ENCODE measurements around the gene AIFM3.
"Not testable (repeated sequence)": the region's sequence is repeated elsewhere in the genome, so short reads cannot be mapped to it uniquely, and the experiment has no call there.

Gene AIFM3

GRCh38 chr22:20992056-20992442 is 25.0 kb downstream of the AIFM3 start:
- no peak for DNase-seq

DNA sequence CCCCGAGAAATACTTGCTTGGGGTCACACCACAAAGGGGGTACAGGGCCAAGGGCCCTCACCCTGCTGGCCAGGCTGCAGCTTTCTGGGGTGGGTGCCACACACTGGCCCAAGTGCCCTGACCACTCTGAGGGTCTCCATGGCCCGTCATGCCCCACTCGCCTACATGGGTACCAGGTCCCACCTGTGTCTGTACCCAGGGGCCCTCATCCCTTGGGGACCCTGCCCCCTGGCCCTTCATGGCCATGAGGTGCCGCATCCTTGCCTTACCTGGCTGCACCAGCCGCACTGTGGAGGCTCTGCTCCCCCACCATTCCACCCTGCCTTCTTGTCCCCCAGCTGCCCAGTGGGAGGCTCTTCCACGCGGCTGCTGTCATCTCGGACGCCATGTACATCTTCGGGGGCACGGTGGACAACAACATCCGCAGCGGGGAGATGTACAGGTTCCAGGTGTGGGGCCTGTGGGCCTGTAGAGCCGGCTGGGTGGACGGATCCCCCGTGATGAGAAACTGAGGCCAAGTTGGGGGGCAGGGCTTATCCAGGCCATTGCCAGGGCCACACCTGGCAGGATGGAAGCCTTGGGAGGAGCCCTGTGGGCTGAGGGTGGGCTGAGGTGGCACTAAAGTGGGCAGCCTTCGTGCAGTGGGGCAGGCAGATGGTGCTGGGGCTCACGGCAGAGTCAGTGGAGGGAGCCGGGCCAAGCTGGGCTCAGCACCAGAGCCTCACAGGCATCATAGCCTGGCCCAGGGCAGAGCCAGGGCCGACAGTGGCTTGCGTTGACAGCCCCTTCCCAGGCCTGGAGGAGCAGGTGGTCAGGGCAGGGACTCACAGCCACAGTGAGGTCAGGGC is 25.6 kb downstream of the AIFM3 start:
- DNase-seq = no peak

- DNase-seq = no peak
Observed at GRCh38 chr22:20993304-20994127, 26.5 kb downstream of the AIFM3 start.

- DNase-seq = no peak
Observed at GRCh38 chr22:20994128-20994901, 27.3 kb downstream of the AIFM3 start.

DNA sequence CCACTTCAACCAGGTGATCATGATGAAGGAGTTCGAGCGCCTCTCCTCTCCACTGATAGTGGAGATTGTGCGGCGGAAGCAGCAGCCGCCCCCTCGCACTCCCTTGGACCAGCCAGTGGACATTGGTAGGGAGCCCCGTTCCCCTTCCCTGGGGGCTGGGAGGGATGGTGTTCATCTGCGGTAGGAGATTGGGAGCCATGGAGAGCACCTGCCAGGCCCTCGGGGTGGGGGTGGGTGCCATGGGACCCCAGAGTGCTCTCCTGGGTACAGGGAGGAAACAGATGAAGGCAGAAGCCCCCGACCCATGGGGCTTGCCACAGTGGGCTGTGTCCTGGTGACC is 27.8 kb downstream of the AIFM3 start:
- DNase-seq = no peak

DNA sequence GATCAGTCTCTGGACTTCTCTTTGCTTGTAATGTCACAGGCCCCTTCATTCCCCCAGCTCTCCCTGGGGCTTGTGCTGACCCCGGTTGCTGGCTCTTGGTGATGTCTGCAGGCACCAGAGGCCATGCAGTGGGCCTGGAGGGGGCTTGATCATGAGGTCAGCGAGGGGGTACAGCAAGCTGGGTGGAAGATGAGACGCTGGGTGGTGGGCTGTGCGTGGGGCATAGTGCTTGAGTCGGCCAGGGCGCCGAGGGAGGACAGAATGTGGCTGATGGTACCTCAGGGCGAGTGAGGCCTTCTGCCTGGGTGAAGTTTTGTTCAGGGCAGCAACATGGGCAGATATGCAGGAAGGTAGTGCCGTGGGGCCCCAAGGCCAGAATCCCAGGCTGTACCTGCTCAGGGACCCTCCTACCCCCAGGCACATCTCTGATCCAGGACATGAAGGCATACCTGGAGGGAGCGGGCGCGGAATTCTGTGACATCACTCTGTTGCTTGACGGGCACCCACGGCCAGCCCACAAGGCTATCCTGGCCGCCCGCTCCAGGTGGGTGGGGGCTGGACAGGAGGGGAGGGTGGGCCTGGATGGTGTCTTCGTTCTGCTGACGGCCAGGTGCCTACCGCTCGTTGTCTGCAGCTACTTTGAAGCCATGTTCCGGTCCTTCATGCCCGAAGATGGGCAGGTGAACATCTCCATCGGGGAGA is 28.4 kb downstream of the AIFM3 start:
- no peak for DNase-seq

GRCh38 chr22:20996031-20996410 is 29.0 kb downstream of the AIFM3 start:
- DNase-seq = no peak

- DNase-seq = no peak
Observed at GRCh38 chr22:20996598-20997535, 29.8 kb downstream of the AIFM3 start.

DNA sequence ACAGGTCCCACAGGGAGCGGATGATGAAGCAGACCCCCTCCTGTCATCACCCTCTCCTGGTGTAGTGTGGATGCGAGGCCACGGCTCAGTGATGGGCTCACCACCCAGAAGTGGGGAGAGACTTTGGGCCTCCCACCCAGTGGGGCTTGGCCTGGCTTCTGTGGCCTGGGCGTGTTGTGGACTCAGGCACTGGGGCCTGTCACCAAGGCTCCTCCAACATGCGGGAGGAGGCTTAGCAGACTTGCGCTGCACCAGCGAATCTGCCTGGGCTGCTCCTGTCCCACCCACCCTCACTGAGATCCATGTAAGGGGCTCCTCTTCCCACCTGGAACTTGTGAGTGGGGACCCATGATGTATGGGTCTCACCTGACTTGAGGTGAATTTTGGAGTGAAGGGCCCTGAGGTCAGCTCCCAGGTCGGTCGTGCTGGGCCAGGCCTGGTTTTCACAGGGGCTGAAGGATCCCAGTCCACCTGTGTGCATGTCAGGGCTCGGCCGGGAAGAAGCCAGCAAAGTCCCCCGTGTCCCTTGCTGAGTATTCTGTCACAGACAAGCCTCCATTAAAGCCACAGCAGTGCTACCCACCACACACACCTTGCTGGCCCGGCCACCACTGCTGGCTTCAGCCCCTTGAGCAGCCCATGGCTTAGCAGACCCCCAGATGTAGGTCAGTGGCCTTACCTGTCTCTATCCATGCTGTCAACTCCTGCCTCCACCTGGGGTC is 30.6 kb downstream of the AIFM3 start:
- no peak for DNase-seq

- DNase-seq = no peak
Observed at GRCh38 chr22:20998411-20999336, 31.6 kb downstream of the AIFM3 start.

DNA sequence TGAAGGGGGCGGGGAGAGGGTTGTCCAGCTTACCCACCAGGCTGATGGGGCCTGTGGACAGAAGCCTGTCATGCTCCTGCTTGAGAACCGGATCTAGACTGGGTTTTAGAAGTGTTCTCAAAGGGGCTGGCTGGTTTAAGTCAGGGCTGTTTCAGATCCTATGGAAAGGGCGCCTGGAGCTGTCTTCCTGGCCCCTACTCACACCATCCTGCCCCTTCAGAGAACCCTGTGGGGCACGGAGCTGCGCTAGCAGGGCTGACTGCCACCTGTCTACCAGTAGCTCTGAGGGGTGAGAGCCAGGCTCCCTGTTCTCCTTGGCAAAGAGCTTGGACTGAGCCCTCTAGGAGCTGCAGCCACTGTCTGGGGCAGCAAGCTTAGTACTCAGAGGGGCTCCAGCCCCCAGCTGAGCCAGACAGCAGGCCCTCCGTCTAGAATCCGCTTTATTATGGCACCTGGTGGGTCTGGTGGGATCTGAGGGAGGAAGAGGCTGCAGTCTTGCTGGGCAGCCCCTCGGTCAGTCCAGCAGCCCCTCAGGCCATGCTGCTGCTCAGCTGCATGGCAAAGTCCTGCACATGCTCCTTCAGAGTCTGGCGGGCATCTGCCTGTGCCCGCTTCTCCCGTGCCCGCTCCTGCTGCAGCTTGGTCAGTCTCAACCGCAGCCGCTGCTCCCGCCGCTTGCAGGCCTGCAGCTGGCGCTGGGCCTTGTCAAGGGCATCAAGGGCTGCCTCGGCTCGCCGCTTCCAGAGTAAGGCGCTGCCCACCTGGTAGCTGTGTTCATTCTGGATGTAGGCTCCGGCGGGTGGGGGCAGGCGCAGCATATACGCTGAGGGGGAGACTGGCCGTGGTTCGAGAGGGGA is 32.5 kb downstream of the AIFM3 start:
- no peak for DNase-seq

GRCh38 chr22:21000207-21000986 is 33.3 kb downstream of the AIFM3 start:
- no peak for DNase-seq

GRCh38 chr22:21000987-21001600 is 34.0 kb downstream of the AIFM3 start:
- DNase-seq = no peak

DNA sequence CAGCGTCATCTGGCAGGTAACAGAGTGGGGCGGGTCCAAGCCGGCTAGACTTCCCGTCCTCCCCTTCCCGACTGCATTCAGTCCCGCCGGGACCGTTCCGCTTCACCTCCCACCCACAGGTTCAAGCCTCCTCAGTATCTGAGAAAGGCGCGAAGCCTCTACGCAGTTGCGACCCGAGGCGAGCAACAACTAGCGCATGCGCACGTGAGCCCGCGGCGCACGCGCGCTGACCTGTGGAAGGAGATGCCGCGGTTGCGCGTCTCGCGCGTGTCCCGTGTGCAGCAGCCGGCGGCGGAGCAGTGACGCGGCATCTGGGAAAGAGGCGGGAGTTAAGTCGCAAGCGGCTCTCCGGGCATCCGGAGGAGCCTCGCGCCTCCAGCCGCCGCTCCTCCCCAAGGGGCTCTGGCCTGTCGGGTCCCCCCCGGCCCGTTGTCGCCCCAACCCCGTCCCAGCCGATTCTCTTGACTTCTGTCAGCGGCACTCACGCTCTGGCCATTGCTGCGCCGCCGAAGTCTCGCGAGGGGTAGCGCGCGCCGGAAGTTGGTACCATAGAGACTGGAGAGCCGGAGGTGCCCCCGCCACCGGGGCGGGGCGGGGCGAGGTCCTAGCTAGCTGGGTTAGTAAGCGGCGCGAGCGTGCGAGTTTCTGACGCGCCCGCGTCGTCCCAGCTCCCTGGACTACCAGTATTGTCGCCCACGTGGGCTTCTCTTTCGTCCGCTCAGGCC is 34.7 kb downstream of the AIFM3 start, which contains the start of gene THAP7:
TSS of gene THAP7 (minus strand) at position 518 of the 725 bp plus-strand sequence. CDS start at position 311, 207 bp downstream.
- DNase-seq = peak; percentile 93

DNA sequence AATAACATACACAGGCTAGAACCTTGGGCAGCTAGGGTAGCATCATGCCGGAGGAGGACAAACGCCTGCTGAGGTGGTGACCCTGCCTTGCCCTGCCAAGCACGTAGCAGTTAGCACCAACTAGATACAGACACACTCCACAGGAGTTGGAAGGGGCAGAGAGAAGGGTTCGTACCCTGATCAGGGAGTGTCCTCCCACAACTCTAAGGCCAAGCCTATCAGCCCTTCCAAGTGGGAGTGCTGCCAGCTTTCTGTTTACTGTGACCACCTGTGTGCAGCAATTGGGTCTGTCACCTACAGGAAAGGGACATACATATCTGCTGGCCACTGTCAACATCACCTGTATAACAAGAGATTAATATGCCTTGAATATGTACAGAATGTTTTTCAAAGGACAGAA is 36.7 kb downstream of the AIFM3 start:
- no peak for DNase-seq

DNA sequence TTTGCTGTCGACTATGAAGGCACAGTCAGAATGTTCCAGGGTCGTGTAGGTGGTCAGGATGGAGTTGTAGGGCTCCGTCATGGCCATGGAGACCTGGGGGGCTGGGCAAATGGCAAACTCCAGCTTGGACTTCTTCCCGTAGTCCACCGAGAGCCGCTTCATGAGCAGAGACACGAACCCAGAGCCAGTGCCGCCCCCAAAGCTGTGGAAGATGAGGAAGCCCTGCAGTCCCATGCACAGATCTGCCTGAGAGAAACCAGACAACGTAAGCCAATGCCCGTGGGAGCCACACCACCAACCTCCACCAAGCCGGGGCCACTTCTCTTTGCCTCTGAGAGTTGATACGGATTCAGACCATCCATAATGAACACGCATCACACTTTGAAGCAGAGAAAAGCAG is 42.2 kb downstream of the AIFM3 start:
- not testable (repeated sequence) for DNase-seq

Data from fibroblast of upper back skin (primary cell).